Measurements from ENCODE around the gene NTSR2. TPM values are rescaled to one million over a fixed set of nuclear protein-coding genes. Genes with fewer than 3 reads are reported as not detected.
A peak's percentile ranks its signal among the peaks of the same experiment; 100 is the strongest.

Gene NTSR2
- total RNA-seq, 2 donors from 2014 or later, result not detected

GRCh38 chr2:11612553-11613215, 57.3 kb downstream of the NTSR2 start:
- H3K36me3 Mint-ChIP-seq, result no peaks in the 10 kb centered on the region
- no peak overlapping the region for H3K27ac Mint-ChIP-seq
- DNase-seq (ENCODE audit: low spot score) (no peak), ATAC-seq (peak in 1 of 2 donors; percentile 29)
- H3K9me3 Mint-ChIP-seq, result no peaks in the 10 kb centered on the region
- H3K4me3 Mint-ChIP-seq, result no peak overlapping the region
- H3K27me3 Mint-ChIP-seq, result peaks cover 0 to 4% of the 10 kb centered on the region in 2 donors
- no peaks in the 10 kb centered on the region for H3K4me1 Mint-ChIP-seq (ENCODE audit: low read depth in 2 of 2)

- H3K4me3 Mint-ChIP-seq, result no peak overlapping the region
- peaks cover 0 to 4% of the 10 kb centered on the region in 2 donors for H3K27me3 Mint-ChIP-seq
- DNase-seq (ENCODE audit: low spot score) (no peak), ATAC-seq (no peak)
- H3K4me1 Mint-ChIP-seq (ENCODE audit: low read depth in 2 of 2), result no peaks in the 10 kb centered on the region
- no peaks in the 10 kb centered on the region for H3K36me3 Mint-ChIP-seq
- H3K27ac Mint-ChIP-seq, result no peak overlapping the region
- no peaks in the 10 kb centered on the region for H3K9me3 Mint-ChIP-seq
Measured at GRCh38 chr2:11611251-11611650, 58.7 kb downstream of the NTSR2 start.

GRCh38 chr2:11610624-11611242, 59.3 kb downstream of the NTSR2 start:
- Mint-ChIP-seq H3K36me3 (no peaks in the 10 kb centered on the region), H3K27ac (no peak overlapping the region), H3K4me1 (ENCODE audit: low read depth in 2 of 2) (no peaks in the 10 kb centered on the region), H3K4me3 (no peak overlapping the region), H3K9me3 (no peaks in the 10 kb centered on the region), H3K27me3 (peaks cover 0 to 4% of the 10 kb centered on the region in 2 donors)
- ATAC-seq (no peak), DNase-seq (ENCODE audit: low spot score) (no peak)

Other genes with a start within 250 kb of the NTSR2 start
- 10 to 100 TPM; 10.8 to 11.6 TPM for gene E2F6, start 204.0 kb downstream of the NTSR2 start, total RNA-seq
- 1 to 10 TPM; 1.1 to 2.2 TPM for gene GREB1, start 136.2 kb downstream of the NTSR2 start, total RNA-seq
- 100 to 1,000 TPM in 1 of 2 donors, 10 to 100 TPM in 1; 63.0 to 112 TPM for gene LPIN1, start 76.4 kb upstream of the NTSR2 start, total RNA-seq

Measured in natural killer cell treated with Interleukin-12 subunit alpha and Interleukin-12 subunit beta and Interleukin-15 and Interleukin-18, amount 100 ng/mL, for 72 hours (primary cell).